IMR-90 (cell line): ENCODE measurements around the gene ATG3. TPM values are rescaled to one million over a fixed set of nuclear protein-coding genes. Genes with fewer than 3 reads are reported as not detected.

Source experiments
- ATAC-seq: fragments of 200-7000 bp; cut with Tn5 transposase; 2 replicates; pipeline ENCODE4 v1.9.1; 2020; ENCODE audit warnings: low read depth, mild to moderate bottlenecking, moderate library complexity
- BruUV-seq: library from RNA; stranded (reverse); fragments of 400-500 nt; replicated peaks from 2 replicates; lab custom pipeline; 2021; lab: Mats Ljungman, UMichigan
- CTCF ChIA-PET: fragments of 300-600 bp; formaldehyde crosslinking; extraction: SDS; loops from one replicate; lab custom pipeline; 2021; ENCODE audit warnings: antibody characterized with exemption; lab: Yijun Ruan, JAX
- POLR2A ChIA-PET: fragments of 300-600 bp; sonication (Branson Sonifier 250); formaldehyde crosslinking; loops from one replicate; lab custom pipeline; 2022; ENCODE audit warnings: antibody characterized with exemption; ENCODE audit not compliant: unreplicated experiment; lab: Charles Lee
- DNase-seq: peaks from one replicate; pipeline ENCODE4 v3.0.0; 2013
- H2AFZ ChIP-seq: replicated peaks from 2 replicates; pipeline ENCODE3; 2013; ENCODE audit warnings: low read length, mild to moderate bottlenecking; ENCODE audit not compliant: poor library complexity
- H2AK5ac ChIP-seq: 2 replicates; pipeline ENCODE4 v1.6.1; 2013; ENCODE audit warnings: low read depth, low read length, inconsistent platforms
- H2AK9ac ChIP-seq: replicated peaks from 2 replicates; pipeline ENCODE3; 2013; ENCODE audit warnings: mild to moderate bottlenecking, low read depth, low read length, moderate library complexity; ENCODE audit not compliant: poor library complexity
- H2BK120ac ChIP-seq: 2 replicates; pipeline ENCODE4 v1.6.1; 2013; ENCODE audit warnings: low read depth, low read length, inconsistent platforms
- H2BK15ac ChIP-seq: 3 replicates; pipeline ENCODE4 v1.6.1; 2013; ENCODE audit warnings: low read depth, low read length, inconsistent platforms
- H2BK20ac ChIP-seq: 2 replicates; pipeline ENCODE4 v1.6.1; 2013; ENCODE audit warnings: low read depth, mild to moderate bottlenecking, inconsistent platforms, low read length, moderate library complexity
- H2BK5ac ChIP-seq: 2 replicates; pipeline ENCODE4 v1.6.1; 2013; ENCODE audit warnings: mild to moderate bottlenecking, low read depth, low read length, inconsistent platforms; ENCODE audit not compliant: poor library complexity, severe bottlenecking
- H3K14ac ChIP-seq: replicated peaks from 2 replicates; pipeline ENCODE4 v1.6.1; 2013; ENCODE audit warnings: low read depth, low read length, inconsistent platforms
- H3K18ac ChIP-seq: 2 replicates; pipeline ENCODE4 v1.6.1; 2013; ENCODE audit warnings: low read depth, low read length, control low read depth
- H3K23ac ChIP-seq: 2 replicates; pipeline ENCODE4 v1.6.1; 2013; ENCODE audit warnings: low read depth, low read length, inconsistent platforms
- H3K27ac ChIP-seq: 2 replicates; pipeline ENCODE4 v1.5.1; 2013; ENCODE audit warnings: mild to moderate bottlenecking, control low read depth, low read length; ENCODE audit not compliant: insufficient read depth
- H3K27me3 ChIP-seq: 2 replicates; pipeline ENCODE4 v1.6.1; 2013; ENCODE audit warnings: low read length; ENCODE audit not compliant: control insufficient read depth, insufficient read depth
- H3K36me3 ChIP-seq: 2 replicates; pipeline ENCODE4 v1.6.1; 2013; ENCODE audit warnings: low read length, mixed read lengths; ENCODE audit not compliant: control insufficient read depth, insufficient read depth
- H3K4ac ChIP-seq: 2 replicates; pipeline ENCODE4 v1.6.1; 2013; ENCODE audit warnings: low read depth, low read length, inconsistent platforms
- H3K4me1 ChIP-seq: 2 replicates; pipeline ENCODE4 v1.6.1; 2013; ENCODE audit warnings: low read length, mixed read lengths; ENCODE audit not compliant: control insufficient read depth, insufficient read depth
- H3K4me2 ChIP-seq: 2 replicates; pipeline ENCODE4 v1.6.1; 2013; ENCODE audit warnings: low read depth, mild to moderate bottlenecking, control low read depth, low read length, moderate library complexity
- H3K4me3 ChIP-seq: 2 replicates; pipeline ENCODE4 v1.5.1; 2013; ENCODE audit warnings: low read depth, mild to moderate bottlenecking, control low read depth, low read length, moderate library complexity; ENCODE audit not compliant: insufficient read depth
- H3K56ac ChIP-seq: 2 replicates; pipeline ENCODE4 v1.6.1; 2013; ENCODE audit warnings: low read length, inconsistent platforms; ENCODE audit not compliant: insufficient read depth; ENCODE audit errors: extremely low read depth
- H3K79me1 ChIP-seq, 2 experiments: 2 replicates each; pipeline ENCODE4 v1.6.1; 2013; ENCODE audit warnings: low read length in 2 of 2, inconsistent platforms in 1 of 2, low read depth in 1 of 2
- H3K9ac ChIP-seq: 2 replicates; pipeline ENCODE4 v1.6.1; 2013; ENCODE audit warnings: low read depth, low read length, control low read depth
- H3K9me1 ChIP-seq: 2 replicates; pipeline ENCODE4 v1.6.1; 2013; ENCODE audit warnings: low read length, inconsistent platforms; ENCODE audit not compliant: insufficient read depth
- H3K9me3 ChIP-seq: 2 replicates; pipeline ENCODE4 v1.6.1; 2013; ENCODE audit warnings: low read length; ENCODE audit not compliant: control insufficient read depth, insufficient read depth
- H4K20me1 ChIP-seq: 2 replicates; pipeline ENCODE4 v1.6.1; 2013; ENCODE audit warnings: low read length, inconsistent platforms; ENCODE audit not compliant: insufficient read depth
- H4K5ac ChIP-seq: 2 replicates; pipeline ENCODE4 v1.6.1; 2013; ENCODE audit warnings: mild to moderate bottlenecking, low read depth, low read length, control low read depth
- H4K8ac ChIP-seq, 2 experiments: 2 replicates each; pipeline ENCODE4 v1.6.1; 2013; ENCODE audit warnings: low read depth in 2 of 2, low read length in 2 of 2, control low read depth in 1 of 2, inconsistent platforms in 1 of 2
- H4K91ac ChIP-seq: 2 replicates; pipeline ENCODE4 v1.6.1; 2013; ENCODE audit warnings: low read depth, low read length, inconsistent platforms; ENCODE audit not compliant: insufficient read depth
- BHLHE40 ChIP-seq: fragments of 150-350 bp; IDR thresholded peaks from 2 replicates; pipeline ENCODE4 v1.6.1; 2016; ENCODE audit warnings: mild to moderate bottlenecking, low read depth, low read length
- CEBPB ChIP-seq: IDR thresholded peaks from 2 replicates; pipeline ENCODE4 v1.6.1; 2012; ENCODE audit warnings: low read depth, low read length, improper control_type of control experiment
- CHD1 ChIP-seq: IDR thresholded peaks from 2 replicates; pipeline ENCODE4 v1.6.1; 2012; ENCODE audit warnings: low read depth, low read length, improper control_type of control experiment
- ELK1 ChIP-seq: fragments of 150-350 bp; IDR thresholded peaks from 2 replicates; pipeline ENCODE4 v1.6.1; 2016; ENCODE audit warnings: low read depth, mild to moderate bottlenecking, low read length, moderate library complexity, borderline replicate concordance
- FOS ChIP-seq: fragments of 150-350 bp; IDR thresholded peaks from 2 replicates; pipeline ENCODE4 v1.6.1; 2016; ENCODE audit warnings: low read depth, low read length
- MAFK ChIP-seq: IDR thresholded peaks from 2 replicates; pipeline ENCODE4 v1.6.1; 2012; ENCODE audit warnings: low read depth, low read length, improper control_type of control experiment
- MAZ ChIP-seq: IDR thresholded peaks from 2 replicates; pipeline ENCODE4 v1.6.1; 2012; ENCODE audit warnings: low read depth, mild to moderate bottlenecking, low read length, improper control_type of control experiment, moderate library complexity, borderline replicate concordance
- NFE2L2 ChIP-seq: fragments of 150-350 bp; IDR thresholded peaks from 2 replicates; pipeline ENCODE4 v1.6.1; 2016; ENCODE audit warnings: low read depth, mild to moderate bottlenecking, low read length
- POLR2A ChIP-seq: IDR thresholded peaks from 2 replicates; pipeline ENCODE4 v1.6.1; 2012; ENCODE audit warnings: mild to moderate bottlenecking, low read depth, low read length
- RAD21 ChIP-seq: IDR thresholded peaks from 2 replicates; pipeline ENCODE4 v1.6.1; 2012; ENCODE audit warnings: low read length, improper control_type of control experiment
- RCOR1 ChIP-seq: IDR thresholded peaks from 2 replicates; pipeline ENCODE4 v1.6.1; 2012; ENCODE audit warnings: mild to moderate bottlenecking, low read length, improper control_type of control experiment; ENCODE audit not compliant: insufficient replicate concordance
- RFX5 ChIP-seq: IDR thresholded peaks from 2 replicates; pipeline ENCODE4 v1.8.0; 2012; ENCODE audit warnings: low read depth, mild to moderate bottlenecking, low read length, moderate library complexity
- SMC3 ChIP-seq: fragments of 150-350 bp; IDR thresholded peaks from 2 replicates; pipeline ENCODE4 v1.6.1; 2016; ENCODE audit warnings: low read depth, mild to moderate bottlenecking, antibody characterized with exemption, low read length, moderate library complexity
- USF2 ChIP-seq: fragments of 150-350 bp; IDR thresholded peaks from 2 replicates; pipeline ENCODE4 v1.6.1; 2017; ENCODE audit warnings: mild to moderate bottlenecking, antibody characterized with exemption, low read length, low read depth
- WGBS, 2 experiments: methylation state at CpG; one replicate each; pipeline versions ENCODE4 v1.1.5 to v1.1.7; 2013; ENCODE audit warnings: missing lambda C conversion rate in 2 of 2; ENCODE audit not compliant: insufficient read length in 1 of 2; ENCODE audit errors: extremely low coverage in 2 of 2; 5-methylcytosine and 5-hydroxymethylcytosine counted together
- dilution Hi-C: fragments of 300-500 bp; cut with HindIII; formaldehyde crosslinking; loops from one replicate; pipeline ENCODE4 v1.14.3; 2018; ENCODE audit warnings: low sequenced_read_pairs; ENCODE audit not compliant: unreplicated experiment
- in situ Hi-C: fragments of 300-500 bp; cut with MboI; formaldehyde crosslinking; loops from 3 replicates; pipeline ENCODE4 v1.14.3; 2019; ENCODE audit warnings: low sequenced_read_pairs, inconsistent platforms, mixed read lengths
- intact Hi-C: fragments of 100-400 bp; cut with micrococcal nuclease; formaldehyde crosslinking; loops from 2 replicates; pipeline ENCODE4 v1.10.0; 2022
- polyA plus RNA-seq, 3 experiments: library from polyadenylated mRNA; depleted of rRNA; stranded (reverse); fragments of >200 nt; gene quantifications; 2 replicates each; pipeline ENCODE4 v1.2.3, GENCODE V29; 2012; ENCODE audit warnings: low replicate concordance in 1 of 3
- total RNA-seq: library from RNA; depleted of rRNA; stranded (reverse); fragments of >200 nt; gene quantifications from 2 replicates; pipeline ENCODE4 v1.2.3, GENCODE V29; 2012

Gene ATG3
- total and polyA plus RNA-seq, 2 of the 4 experiments (the other 2 are of a cell fraction) = 30.8 to 31.7 TPM

- no peak for TF ChIP-seq RAD21
- no peak for TF ChIP-seq RCOR1
These were observed at the start of gene ATG3, which contains the start of gene SLC35A5 (continued) for GRCh38 chr3:112561734-112562529.

- Histone ChIP-seq H3K18ac (no peak overlapping the region), H2AFZ (no peak overlapping the region), H4K20me1 (no peaks in the 10 kb centered on the region), H4K8ac (no peak overlapping the region), H3K27ac (no peak overlapping the region), H3K79me1 (no peaks in the 10 kb centered on the region; a peak in 1 of 4 replicates), H3K9ac (no peak overlapping the region), H4K91ac (no peak overlapping the region), H3K9me1 (0 out of 2 replicates have a peak, but pooled peaks cover 3% of the 10 kb centered on the region), H3K27me3 (no peaks in the 10 kb centered on the region), H3K9me3 (no peaks in the 10 kb centered on the region), H2AK5ac (no peak overlapping the region), H3K4me1 (no peaks in the 10 kb centered on the region), H2AK9ac (no peak overlapping the region), H3K23ac (no peak overlapping the region), H3K4me3 (no peak overlapping the region), H3K14ac (no peak overlapping the region), H2BK20ac (no peak overlapping the region), H2BK120ac (no peak overlapping the region), H3K56ac (no peak overlapping the region), H2BK15ac (no peak overlapping the region), H2BK5ac (no peak overlapping the region), H3K4me2 (no peak overlapping the region), H4K5ac (no peak overlapping the region), H3K36me3 (peaks cover 29% of the 10 kb centered on the region), H3K4ac (no peak overlapping the region)
- ChIA-PET CTCF (no interaction called here), POLR2A (no interaction called here)
- intact Hi-C loops (no loop called here), in situ Hi-C loops (no loop called here), dilution Hi-C loops (no loop called here)
- 100% methylated on average over 1 of the region's 3 CpGs for WGBS, 2 experiments
- no TSS peak for BruUV-seq
- ATAC-seq = no peak
- DNase-seq = peak; percentile 47
- TF ChIP-seq BHLHE40 (no peak), RAD21 (no peak), RCOR1 (no peak), NFE2L2 (no peak), POLR2A (no peak), ELK1 (no peak), RFX5 (no peak), SMC3 (no peak), MAZ (no peak), FOS (no peak), CEBPB (no peak), MAFK (no peak), CHD1 (no peak), USF2 (no peak)
These were observed 48.4 kb upstream of the ATG3 start for GRCh38 chr3:112610121-112610520.
